A673 (cell line): Measurements from ENCODE around the gene NEK6. TPM values are rescaled to one million over a fixed set of nuclear protein-coding genes. Genes with fewer than 3 reads are reported as not detected.

Source experiments
- BruUV-seq: library from RNA; stranded (reverse); fragments of 400-500 nt; replicated peaks from 2 replicates; lab custom pipeline; 2021; lab: Mats Ljungman, UMichigan
- CTCF ChIA-PET: fragments of 300-600 bp; sonication (Branson Sonifier 250); formaldehyde crosslinking; loops from one replicate; lab custom pipeline; 2022; ENCODE audit warnings: antibody characterized with exemption; lab: Charles Lee
- POLR2A ChIA-PET: fragments of 300-600 bp; sonication (Branson Sonifier 250); formaldehyde crosslinking; loops from one replicate; lab custom pipeline; 2022; ENCODE audit warnings: antibody characterized with exemption; ENCODE audit not compliant: low non-redundant PET; lab: Charles Lee
- DNase-seq: peaks from one replicate; pipeline ENCODE4 v3.0.0-alpha.2; 2015; ENCODE audit warnings: low spot score
- H3K27ac ChIP-seq: fragments of 200-600 bp; sonication (generic); 2 replicates; pipeline ENCODE4 v1.5.1; 2016; ENCODE audit warnings: mixed run types, low read depth, mild to moderate bottlenecking, mixed read lengths, antibody characterized with exemption, low read length; ENCODE audit not compliant: poor library complexity, severe bottlenecking
- H3K27me3 ChIP-seq: fragments of 200-600 bp; sonication (generic); replicated peaks from 2 replicates; pipeline ENCODE4 v1.6.1; 2017; ENCODE audit warnings: mixed run types, low read depth, mild to moderate bottlenecking, mixed read lengths, antibody characterized with exemption, low read length; ENCODE audit not compliant: insufficient read depth, poor library complexity
- H3K36me3 ChIP-seq: fragments of 200-600 bp; sonication (generic); 2 replicates; pipeline ENCODE4 v1.6.1; 2016; ENCODE audit warnings: mixed run types, mild to moderate bottlenecking, mixed read lengths, antibody characterized with exemption, low read length; ENCODE audit not compliant: insufficient read depth, poor library complexity, severe bottlenecking
- H3K4me1 ChIP-seq: fragments of 200-600 bp; sonication (generic); 2 replicates; pipeline ENCODE4 v1.6.1; 2017; ENCODE audit warnings: mixed run types, mild to moderate bottlenecking, mixed read lengths, antibody characterized with exemption, low read length; ENCODE audit not compliant: insufficient read depth, poor library complexity, severe bottlenecking
- H3K4me3 ChIP-seq: fragments of 200-600 bp; sonication (generic); 2 replicates; pipeline ENCODE4 v1.5.1; 2016; ENCODE audit warnings: low read depth, mixed run types, mild to moderate bottlenecking, mixed read lengths, low read length; ENCODE audit not compliant: poor library complexity, severe bottlenecking
- H3K9me3 ChIP-seq: fragments of 200-600 bp; sonication (generic); 2 replicates; pipeline ENCODE4 v1.6.1; 2016; ENCODE audit warnings: mixed run types, low read depth, mild to moderate bottlenecking, mixed read lengths, antibody characterized with exemption, low read length; ENCODE audit not compliant: poor library complexity, severe bottlenecking
- EZH2 ChIP-seq: fragments of 200-600 bp; sonication (generic); IDR thresholded peaks from 2 replicates; pipeline ENCODE4 v1.6.1; 2017; ENCODE audit warnings: borderline replicate concordance, low read depth, mild to moderate bottlenecking, mixed read lengths, antibody characterized with exemption, low read length; ENCODE audit not compliant: poor library complexity, severe bottlenecking
- intact Hi-C: fragments of 100-400 bp; cut with micrococcal nuclease; formaldehyde crosslinking; loops from one replicate; pipeline ENCODE4 v1.10.0; 2022; ENCODE audit not compliant: unreplicated experiment
- total RNA-seq: library from RNA; stranded (reverse); gene quantifications from 2 replicates; pipeline ENCODE4 v1.2.3, GENCODE V29; 2021
- TF ChIP-seq, protein P1 (sequence below): fragments of 300-800, 200-600 bp; sonication (generic); conservative IDR thresholded peaks from 2 replicates; pipeline ENCODE4 v1.5.1; 2017; ENCODE audit warnings: low read depth, mild to moderate bottlenecking, antibody characterized with exemption, low read length, moderate library complexity, mixed read lengths

NEK6 gene
- total RNA-seq, 1 experiment from 2014 or later, result 23.3 TPM

DNA sequence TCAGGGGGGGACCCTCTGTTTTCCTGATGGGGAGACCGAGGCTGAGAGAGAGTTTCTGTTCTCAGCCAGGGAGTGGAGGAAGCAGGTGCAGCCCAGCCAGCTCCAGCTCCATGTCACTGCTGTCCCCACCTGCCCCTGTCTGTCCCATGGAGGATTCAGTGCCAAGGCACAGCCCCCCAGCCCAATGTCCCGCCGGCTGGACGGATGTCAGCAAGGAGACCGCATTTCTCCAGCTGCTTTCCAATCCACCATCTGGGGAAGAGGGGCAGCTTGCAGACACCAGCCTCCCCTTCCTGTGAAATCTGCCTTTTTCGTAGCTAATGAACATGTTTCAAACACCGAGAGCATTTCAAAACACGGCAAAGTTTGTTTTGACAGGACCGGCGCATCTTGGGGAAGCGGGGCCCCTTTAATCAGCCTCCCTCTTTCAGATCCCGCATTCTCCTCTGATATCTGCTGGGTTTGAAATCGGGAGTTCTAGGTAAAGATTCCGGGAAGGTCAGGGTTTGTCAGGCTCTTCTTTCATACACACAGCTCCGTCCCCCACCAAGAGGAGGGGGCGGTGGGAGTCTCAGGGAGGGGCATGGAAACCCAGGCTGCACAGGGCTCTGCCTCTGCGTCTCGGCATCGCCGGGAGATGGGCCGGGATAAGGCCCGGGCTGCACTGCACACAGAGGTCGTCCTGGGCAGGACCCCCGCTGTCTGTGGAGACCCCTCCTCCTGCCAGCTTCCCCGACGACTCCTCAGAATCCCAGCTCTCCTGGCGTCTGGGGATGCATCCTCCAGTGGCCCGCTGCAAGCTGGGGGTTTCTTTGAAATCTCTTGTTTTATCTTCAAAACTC, 74.8 kb downstream of the NEK6 start:
- TF ChIP-seq, protein P1, sequence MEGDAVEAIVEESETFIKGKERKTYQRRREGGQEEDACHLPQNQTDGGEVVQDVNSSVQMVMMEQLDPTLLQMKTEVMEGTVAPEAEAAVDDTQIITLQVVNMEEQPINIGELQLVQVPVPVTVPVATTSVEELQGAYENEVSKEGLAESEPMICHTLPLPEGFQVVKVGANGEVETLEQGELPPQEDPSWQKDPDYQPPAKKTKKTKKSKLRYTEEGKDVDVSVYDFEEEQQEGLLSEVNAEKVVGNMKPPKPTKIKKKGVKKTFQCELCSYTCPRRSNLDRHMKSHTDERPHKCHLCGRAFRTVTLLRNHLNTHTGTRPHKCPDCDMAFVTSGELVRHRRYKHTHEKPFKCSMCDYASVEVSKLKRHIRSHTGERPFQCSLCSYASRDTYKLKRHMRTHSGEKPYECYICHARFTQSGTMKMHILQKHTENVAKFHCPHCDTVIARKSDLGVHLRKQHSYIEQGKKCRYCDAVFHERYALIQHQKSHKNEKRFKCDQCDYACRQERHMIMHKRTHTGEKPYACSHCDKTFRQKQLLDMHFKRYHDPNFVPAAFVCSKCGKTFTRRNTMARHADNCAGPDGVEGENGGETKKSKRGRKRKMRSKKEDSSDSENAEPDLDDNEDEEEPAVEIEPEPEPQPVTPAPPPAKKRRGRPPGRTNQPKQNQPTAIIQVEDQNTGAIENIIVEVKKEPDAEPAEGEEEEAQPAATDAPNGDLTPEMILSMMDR, result no peak
- TF ChIP-seq EZH2, result no peak
- H3K4me3 ChIP-seq, result no peak overlapping the region
- no peaks in the 10 kb centered on the region for H3K9me3 ChIP-seq
- BruUV-seq, result no TSS peak
- H3K27ac ChIP-seq, result no peak overlapping the region
- peaks cover 5% of the 10 kb centered on the region for H3K36me3 ChIP-seq
- DNase-seq, result no peak
- no peaks in the 10 kb centered on the region for H3K4me1 ChIP-seq
- no peaks in the 10 kb centered on the region for H3K27me3 ChIP-seq
- ChIA-PET CTCF (no interaction called here), POLR2A (no interaction called here)
- intact Hi-C loops, result no loop called here

DNA sequence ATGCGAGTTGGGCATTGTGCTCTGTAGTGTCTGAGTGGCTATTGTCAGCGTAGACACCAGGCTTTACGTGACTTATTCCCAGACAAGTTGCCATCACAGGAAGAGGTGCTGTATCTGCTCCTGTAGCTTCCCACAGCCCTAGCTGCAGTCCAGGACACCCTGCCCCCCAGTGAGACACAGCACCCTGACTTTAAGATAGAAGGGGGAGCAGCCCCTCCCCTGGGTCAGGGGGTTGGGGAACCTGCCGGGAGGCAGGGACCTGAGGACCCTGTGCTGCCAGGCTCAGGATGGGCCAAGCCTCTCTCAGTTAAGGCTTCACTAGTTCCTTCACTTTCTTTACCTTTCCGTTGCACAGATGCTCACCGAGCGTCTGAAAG, 75.4 kb downstream of the NEK6 start:
- H3K4me3 ChIP-seq, result no peak overlapping the region
- H3K9me3 ChIP-seq, result no peaks in the 10 kb centered on the region
- ChIA-PET CTCF (no interaction called here), POLR2A (no interaction called here)
- H3K4me1 ChIP-seq, result no peaks in the 10 kb centered on the region
- no peak for DNase-seq
- TF ChIP-seq EZH2, result no peak
- TF ChIP-seq, protein P1, result no peak
- BruUV-seq, result no TSS peak
- no peaks in the 10 kb centered on the region for H3K27me3 ChIP-seq
- intact Hi-C loops, result no loop called here
- no peak overlapping the region for H3K27ac ChIP-seq
- peaks cover 11% of the 10 kb centered on the region for H3K36me3 ChIP-seq

DNA sequence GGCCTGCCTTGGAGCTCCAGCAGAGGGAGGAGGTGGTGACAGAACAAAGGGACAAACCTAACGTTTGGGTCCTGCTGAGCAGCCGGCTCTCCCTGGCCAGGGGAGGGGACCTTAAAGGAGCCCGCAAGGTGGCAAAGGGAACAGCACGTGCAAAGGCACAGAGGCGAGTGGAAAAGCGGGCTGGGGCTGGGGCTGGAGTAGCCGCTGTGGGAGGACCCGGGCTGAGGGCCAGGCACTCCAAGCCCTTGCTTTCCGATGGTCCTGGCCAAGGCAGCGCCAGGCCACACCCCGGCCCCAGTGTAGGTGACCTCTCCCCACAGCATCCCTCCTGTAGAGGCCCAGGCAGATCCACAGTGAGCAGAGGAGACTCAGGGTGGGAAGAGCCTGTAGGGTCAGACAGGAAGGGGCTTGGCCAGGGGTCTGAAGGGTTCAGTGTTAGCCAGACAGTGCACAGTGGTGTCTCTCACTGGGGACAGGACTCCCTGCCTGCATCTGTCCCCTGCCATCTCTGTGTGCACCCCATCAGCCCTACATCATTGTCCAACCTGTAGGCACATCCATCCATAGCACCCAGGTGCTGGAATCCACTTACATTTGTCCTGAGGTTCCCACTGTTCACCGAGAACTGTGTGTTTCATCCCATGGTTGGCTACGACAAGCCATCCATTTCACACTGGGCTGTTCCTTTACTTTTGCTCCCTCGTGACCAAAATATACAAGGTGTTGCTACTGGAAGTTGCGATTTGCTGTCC, 77.0 kb downstream of the NEK6 start:
- CTCF ChIA-PET, result interaction anchor here (0.5 kb wide), 1 partner anchor 1000 kb away, joined by 4 read pairs; no protein-coding TSS in a partner anchor
- H3K4me3 ChIP-seq, result no peak overlapping the region
- TF ChIP-seq, protein P1, result no peak
- no peak for TF ChIP-seq EZH2
- H3K4me1 ChIP-seq, result no peaks in the 10 kb centered on the region
- no peak overlapping the region for H3K27ac ChIP-seq
- intact Hi-C loops, result no loop called here
- no TSS peak for BruUV-seq
- no peaks in the 10 kb centered on the region for H3K9me3 ChIP-seq
- H3K27me3 ChIP-seq, result no peaks in the 10 kb centered on the region
- DNase-seq, result no peak
- POLR2A ChIA-PET, result no interaction called here
- H3K36me3 ChIP-seq, result peaks cover 11% of the 10 kb centered on the region
